ENCODE measurements around the gene FKBP3. TPM values are rescaled to one million over a fixed set of nuclear protein-coding genes. Genes with fewer than 3 reads are reported as not detected.
"Not testable (repeated sequence)": the region's sequence is repeated elsewhere in the genome, so short reads cannot be mapped to it uniquely, and the experiment has no call there.

Gene FKBP3
- total and polyA plus RNA-seq, 2 of the 4 experiments (the other 2 are of a cell fraction): 8.6 to 45.3 TPM

DNA sequence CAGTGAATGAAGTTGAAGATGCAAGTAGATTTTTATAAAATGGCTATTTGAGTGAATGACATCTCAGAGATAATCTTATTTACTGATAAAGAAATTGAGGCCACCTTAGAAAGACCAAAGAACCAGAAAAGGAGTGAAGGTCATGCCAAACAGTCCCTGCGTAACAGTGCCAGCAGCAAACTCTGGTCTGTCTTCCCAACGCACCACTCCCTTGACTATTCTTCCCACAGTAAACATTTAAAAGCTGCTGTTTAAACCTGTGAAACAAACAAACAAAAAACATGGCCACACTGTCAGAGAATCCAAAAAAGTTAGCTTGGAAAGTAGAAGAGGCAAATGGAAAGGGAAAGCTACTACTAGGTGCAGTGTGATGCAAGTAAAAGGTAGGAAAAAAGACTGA, 51.9 kb downstream of the FKBP3 start:
- H3K4me2 ChIP-seq (ENCODE audit: low read depth, low read length): no peak overlapping the region
- H2AFZ ChIP-seq (replicated peaks; ENCODE audit: low read length, poor library complexity): no peak overlapping the region
- H2AK9ac ChIP-seq (replicated peaks; ENCODE audit: low read depth, low read length, poor library complexity): no peak overlapping the region
- WGBS, 2 experiments (ENCODE audit: extremely low coverage in 2 of 2, insufficient read length in 1 of 2): no CpG with 5 or more reads among the region's 2 CpGs
- H4K20me1 ChIP-seq (ENCODE audit: insufficient read depth, low read length): peaks cover 32% of the 10 kb centered on the region
- H3K4me1 ChIP-seq (ENCODE audit: control insufficient read depth, insufficient read depth, low read length): no peaks in the 10 kb centered on the region
- in situ Hi-C loops (cut with MboI; ENCODE audit: low sequenced_read_pairs): no loop called here
- DNase-seq: no peak
- peaks cover 0 to 11% of the 10 kb centered on the region in 2 experiments; a peak in 2 of 4 replicates for H3K79me1 ChIP-seq (ENCODE audit: low read depth in 1 of 2, low read length in 2 of 2)
- no peak overlapping the region for H2BK20ac ChIP-seq (ENCODE audit: low read depth, low read length)
- POLR2A ChIA-PET (ENCODE audit: unreplicated experiment): no interaction called here
- ATAC-seq (ENCODE audit: low read depth): no peak
- intact Hi-C loops (cut with micrococcal nuclease): no loop called here
- no peak overlapping the region for H2BK120ac ChIP-seq (ENCODE audit: low read depth, low read length)
- no peak overlapping the region for H3K9ac ChIP-seq (ENCODE audit: low read depth, low read length)
- H3K9me3 ChIP-seq (ENCODE audit: control insufficient read depth, insufficient read depth, low read length): no peaks in the 10 kb centered on the region
- H3K23ac ChIP-seq (ENCODE audit: low read depth, low read length): no peak overlapping the region
- H4K91ac ChIP-seq (ENCODE audit: insufficient read depth, low read depth, low read length): no peak overlapping the region
- H2BK15ac ChIP-seq (ENCODE audit: low read depth, low read length): no peak overlapping the region
- no TSS peak for BruUV-seq (replicated peaks)
- no peak for TF ChIP-seq POLR2A (IDR thresholded peaks at IDR 0.05; ENCODE audit: low read depth, low read length)
- no peak for TF ChIP-seq BHLHE40 (IDR thresholded peaks at IDR 0.05; ENCODE audit: low read depth, low read length)
- TF ChIP-seq MXI1 (IDR thresholded peaks at IDR 0.05; ENCODE audit: borderline replicate concordance, low read depth, low read length): no peak
- TF ChIP-seq MAFK (IDR thresholded peaks at IDR 0.05; ENCODE audit: low read depth, low read length): no peak
- TF ChIP-seq, protein P1, sequence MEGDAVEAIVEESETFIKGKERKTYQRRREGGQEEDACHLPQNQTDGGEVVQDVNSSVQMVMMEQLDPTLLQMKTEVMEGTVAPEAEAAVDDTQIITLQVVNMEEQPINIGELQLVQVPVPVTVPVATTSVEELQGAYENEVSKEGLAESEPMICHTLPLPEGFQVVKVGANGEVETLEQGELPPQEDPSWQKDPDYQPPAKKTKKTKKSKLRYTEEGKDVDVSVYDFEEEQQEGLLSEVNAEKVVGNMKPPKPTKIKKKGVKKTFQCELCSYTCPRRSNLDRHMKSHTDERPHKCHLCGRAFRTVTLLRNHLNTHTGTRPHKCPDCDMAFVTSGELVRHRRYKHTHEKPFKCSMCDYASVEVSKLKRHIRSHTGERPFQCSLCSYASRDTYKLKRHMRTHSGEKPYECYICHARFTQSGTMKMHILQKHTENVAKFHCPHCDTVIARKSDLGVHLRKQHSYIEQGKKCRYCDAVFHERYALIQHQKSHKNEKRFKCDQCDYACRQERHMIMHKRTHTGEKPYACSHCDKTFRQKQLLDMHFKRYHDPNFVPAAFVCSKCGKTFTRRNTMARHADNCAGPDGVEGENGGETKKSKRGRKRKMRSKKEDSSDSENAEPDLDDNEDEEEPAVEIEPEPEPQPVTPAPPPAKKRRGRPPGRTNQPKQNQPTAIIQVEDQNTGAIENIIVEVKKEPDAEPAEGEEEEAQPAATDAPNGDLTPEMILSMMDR (conservative IDR thresholded peaks at IDR 0.05; ENCODE audit: low read depth, low read length): no peak
- no peak for TF ChIP-seq SMC3 (IDR thresholded peaks at IDR 0.05; ENCODE audit: low read depth, low read length)
- TF ChIP-seq RFX5 (IDR thresholded peaks at IDR 0.05; ENCODE audit: low read depth, low read length): no peak
- H3K4ac ChIP-seq (ENCODE audit: low read depth, low read length): no peak overlapping the region
- CTCF ChIA-PET: interaction anchor here (0.6 kb wide), 1 partner anchor 8 kb away, joined by 3 read pairs; no protein-coding TSS in a partner anchor
- no peak overlapping the region for H2BK5ac ChIP-seq (ENCODE audit: low read depth, low read length, poor library complexity, severe bottlenecking)
- H3K27ac ChIP-seq (ENCODE audit: insufficient read depth, low read length): no peak overlapping the region
- no peak overlapping the region for H4K5ac ChIP-seq (ENCODE audit: low read depth, low read length)
- no peak overlapping the region for H3K18ac ChIP-seq (ENCODE audit: low read depth, low read length)
- H3K14ac ChIP-seq (replicated peaks; ENCODE audit: low read depth, low read length): no peak overlapping the region
- dilution Hi-C loops (cut with HindIII; ENCODE audit: low sequenced_read_pairs, unreplicated experiment): no loop called here
- 0 out of 2 replicates have a peak, but pooled peaks cover 3% of the 10 kb centered on the region for H3K9me1 ChIP-seq (ENCODE audit: insufficient read depth, low read length)
- no peak overlapping the region for H3K4me3 ChIP-seq (ENCODE audit: insufficient read depth, low read depth, low read length)
- H4K8ac ChIP-seq (ENCODE audit: low read depth in 2 of 2, low read length in 2 of 2): 0 out of 4 replicates have a peak overlapping the region, but pooled peaks of 1 of the 2 experiments have one; percentile 19
- H3K56ac ChIP-seq (ENCODE audit: extremely low read depth, insufficient read depth, low read length): no peak overlapping the region
- no peaks in the 10 kb centered on the region for H3K27me3 ChIP-seq (ENCODE audit: control insufficient read depth, insufficient read depth, low read length)
- H2AK5ac ChIP-seq (ENCODE audit: low read depth, low read length): no peak overlapping the region
- no peaks in the 10 kb centered on the region for H3K36me3 ChIP-seq (ENCODE audit: control insufficient read depth, insufficient read depth, low read length)

DNA sequence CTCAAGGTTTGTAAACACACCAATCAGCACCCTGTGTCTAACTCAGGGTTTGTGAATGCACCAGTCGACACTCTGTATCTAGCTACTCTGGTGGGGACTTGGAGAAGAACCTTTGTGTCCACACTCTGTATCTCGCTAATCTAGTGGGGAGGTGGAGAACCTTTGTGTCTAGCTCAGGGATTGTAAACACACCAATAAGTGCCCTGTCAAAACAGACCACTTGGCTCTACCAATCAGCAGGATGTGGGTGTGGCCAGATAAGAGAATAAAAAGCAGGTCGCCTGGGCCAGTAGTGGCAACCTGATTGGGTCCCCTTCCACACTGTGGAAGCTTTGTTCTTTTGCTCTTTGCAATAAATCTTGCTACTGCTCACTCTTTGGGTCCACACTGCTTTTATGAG, 53.2 kb downstream of the FKBP3 start:
- H3K23ac ChIP-seq (ENCODE audit: low read depth, low read length); H2AK5ac ChIP-seq (ENCODE audit: low read depth, low read length); H4K8ac ChIP-seq (ENCODE audit: low read depth in 2 of 2, low read length in 2 of 2); H3K56ac ChIP-seq (ENCODE audit: extremely low read depth, insufficient read depth, low read length); H3K9me1 ChIP-seq (ENCODE audit: insufficient read depth, low read length); DNase-seq; H3K18ac ChIP-seq (ENCODE audit: low read depth, low read length); H2BK5ac ChIP-seq (ENCODE audit: low read depth, low read length, poor library complexity, severe bottlenecking); H2BK15ac ChIP-seq (ENCODE audit: low read depth, low read length); in situ Hi-C loops (cut with MboI; ENCODE audit: low sequenced_read_pairs); H3K36me3 ChIP-seq (ENCODE audit: control insufficient read depth, insufficient read depth, low read length); H3K4me2 ChIP-seq (ENCODE audit: low read depth, low read length); POLR2A ChIA-PET (ENCODE audit: unreplicated experiment); H4K91ac ChIP-seq (ENCODE audit: insufficient read depth, low read depth, low read length); ATAC-seq (ENCODE audit: low read depth); BruUV-seq (replicated peaks); H3K4ac ChIP-seq (ENCODE audit: low read depth, low read length); H3K4me1 ChIP-seq (ENCODE audit: control insufficient read depth, insufficient read depth, low read length); CTCF ChIA-PET; H3K4me3 ChIP-seq (ENCODE audit: insufficient read depth, low read depth, low read length); H2AFZ ChIP-seq (replicated peaks; ENCODE audit: low read length, poor library complexity); H3K79me1 ChIP-seq (ENCODE audit: low read depth in 1 of 2, low read length in 2 of 2); dilution Hi-C loops (cut with HindIII; ENCODE audit: low sequenced_read_pairs, unreplicated experiment); H2BK20ac ChIP-seq (ENCODE audit: low read depth, low read length); H3K9me3 ChIP-seq (ENCODE audit: control insufficient read depth, insufficient read depth, low read length); H4K5ac ChIP-seq (ENCODE audit: low read depth, low read length); H2BK120ac ChIP-seq (ENCODE audit: low read depth, low read length); H3K27ac ChIP-seq (ENCODE audit: insufficient read depth, low read length); H2AK9ac ChIP-seq (replicated peaks; ENCODE audit: low read depth, low read length, poor library complexity); intact Hi-C loops (cut with micrococcal nuclease); H3K9ac ChIP-seq (ENCODE audit: low read depth, low read length); H3K27me3 ChIP-seq (ENCODE audit: control insufficient read depth, insufficient read depth, low read length); H3K14ac ChIP-seq (replicated peaks; ENCODE audit: low read depth, low read length): not testable (repeated sequence)
- peaks cover 20% of the 10 kb centered on the region for H4K20me1 ChIP-seq (ENCODE audit: insufficient read depth, low read length)
- no CpG with 5 or more reads among the region's 3 CpGs for WGBS, 2 experiments (ENCODE audit: extremely low coverage in 2 of 2, insufficient read length in 1 of 2)
